DMS53 treated with DMSO at 0.1 percent for 48 hours (cell line): ENCODE results near the gene LIAS.
"Not testable (repeated sequence)": the region's sequence is repeated elsewhere in the genome, so short reads cannot be mapped to it uniquely, and the experiment has no call there.

ENCODE experiments used
- DNase-seq: peaks from one replicate; lab custom pipeline; 2025; ENCODE audit not compliant: unreplicated experiment; lab: John Stamatoyannopoulos, UW

Gene LIAS

GRCh38 chr4:39452860-39453587 is 5.8 kb upstream of the LIAS start:
- no peak for DNase-seq

GRCh38 chr4:39453738-39454137 is 5.1 kb upstream of the LIAS start:
- no peak for DNase-seq

GRCh38 chr4:39455486-39455885 is 3.4 kb upstream of the LIAS start:
- DNase-seq: no peak

- no peak for DNase-seq
Measured at GRCh38 chr4:39456946-39457763, 1.7 kb upstream of the LIAS start.

GRCh38 chr4:39458161-39458504 is 723 bp upstream of the LIAS start:
- not testable (repeated sequence) for DNase-seq

GRCh38 chr4:39464886-39465501 is 6.1 kb downstream of the LIAS start:
- peak; percentile 66 for DNase-seq

- no peak for DNase-seq
Measured at GRCh38 chr4:39466747-39467146, 7.9 kb downstream of the LIAS start.

- no peak for DNase-seq
Measured at GRCh38 chr4:39467464-39467863, 8.6 kb downstream of the LIAS start.

- DNase-seq: peak; percentile 96
Measured at GRCh38 chr4:39469429-39470077, 10.7 kb downstream of the LIAS start.

GRCh38 chr4:39470402-39470801 is 11.5 kb downstream of the LIAS start:
- no peak for DNase-seq

- no peak for DNase-seq
Measured at GRCh38 chr4:39472396-39472795, 13.5 kb downstream of the LIAS start.

GRCh38 chr4:39476187-39476895 is 17.5 kb downstream of the LIAS start:
- DNase-seq: no peak

GRCh38 chr4:39480251-39480650 is 21.4 kb downstream of the LIAS start:
- DNase-seq: no peak

- no peak for DNase-seq
Measured at GRCh38 chr4:39480902-39481695, 22.2 kb downstream of the LIAS start.

- no peak for DNase-seq
Measured at GRCh38 chr4:39484582-39485272, 25.9 kb downstream of the LIAS start.

GRCh38 chr4:39486221-39486804 is 27.5 kb downstream of the LIAS start:
- DNase-seq: no peak

GRCh38 chr4:39490322-39490721 is 31.5 kb downstream of the LIAS start:
- no peak for DNase-seq

- DNase-seq: no peak
Measured at GRCh38 chr4:39494354-39494753, 35.5 kb downstream of the LIAS start.
